Uterus (tissue), 4 donors: ENCODE data around the gene EMX2. TPM values are rescaled to one million over a fixed set of nuclear protein-coding genes. Genes with fewer than 3 reads are reported as not detected.
A peak's percentile ranks its signal among the peaks of the same experiment; 100 is the strongest.
"Not testable (repeated sequence)": the region's sequence is repeated elsewhere in the genome, so short reads cannot be mapped to it uniquely, and the experiment has no call there.

Experiments
- DNase-seq, 2 donors: peaks; one replicate each; pipeline ENCODE4 v3.0.0-alpha.2; 2019 to 2020
- H3K27ac ChIP-seq, 2 donors: fragments of 200-600 bp; sonication (generic); 1 replicate in 1 of 2; 2 replicates in 1 of 2; pipeline ENCODE4 v1.5.1; 2016 to 2018
- H3K27me3 ChIP-seq, 2 donors: fragments of 200-600 bp; sonication (generic); one replicate each; pipeline ENCODE4 v1.5.1; 2018 to 2019; ENCODE audit warnings: control low read depth in 1 of 2
- H3K36me3 ChIP-seq, 2 donors: fragments of 200-600 bp; sonication (generic); one replicate each; pipeline ENCODE4 v1.5.1; 2019; ENCODE audit warnings: control low read depth in 1 of 2
- H3K4me1 ChIP-seq, 2 donors: fragments of 200-600 bp; sonication (generic); one replicate each; pipeline ENCODE4 v1.5.1; 2018 to 2019; ENCODE audit warnings: control low read depth in 1 of 2
- H3K4me3 ChIP-seq, 2 donors: fragments of 200-600 bp; sonication (generic); 1 replicate in 1 of 2; 2 replicates in 1 of 2; pipeline ENCODE4 v1.5.1; 2018 to 2019; ENCODE audit warnings: mild to moderate bottlenecking in 1 of 2
- H3K9me3 ChIP-seq, 2 donors: fragments of 200-600 bp; sonication (generic); one replicate each; pipeline ENCODE4 v1.5.1; 2019; ENCODE audit warnings: control low read depth in 1 of 2
- CTCF ChIP-seq, 4 experiments: fragments of 200-600 bp in 2 of 4; fragments of 450-650 bp in 2 of 4; sonication (generic) in 2 of 4; IDR thresholded peaks; one replicate each; pipeline ENCODE4 v1.5.1; 2016 to 2019; ENCODE audit warnings: antibody characterized with exemption in 4 of 4, mild to moderate bottlenecking in 2 of 4, moderate library complexity in 1 of 4
- POLR2A ChIP-seq, 2 donors: fragments of 450-650 bp; IDR thresholded peaks; one replicate each; pipeline ENCODE4 v1.6.1; 2016; ENCODE audit warnings: antibody characterized with exemption in 2 of 2, mild to moderate bottlenecking in 1 of 2, moderate library complexity in 1 of 2
- intact Hi-C: fragments of 100-400 bp; cut with DNase I; formaldehyde crosslinking; loops from one replicate; pipeline ENCODE4 v1.15.1; 2023; ENCODE audit warnings: low total_unique reads
- total RNA-seq, 4 donors: library from RNA; depleted of rRNA in 3 of 4; stranded (reverse); fragments of >200 nt in 3 of 4; gene quantifications; one replicate each; pipeline versions ENCODE4 v1.1.0 to v1.2.4, GENCODE V29; 2014 to 2023
- donor health status: DM: yes; HTN: yes; CAD: no.

EMX2 gene
- total RNA-seq, 4 donors from 2014 or later: 6.7 to 154 (median 17.1) TPM

- intact Hi-C loops: no loop called here
- no peak for DNase-seq
- Histone ChIP-seq H3K27ac (peak overlapping the region; percentile 60 to 64), H3K4me1 (peaks cover 0 to 6% of the 10 kb centered on the region in 2 donors), H3K27me3 (no peaks in the 10 kb centered on the region), H3K36me3 (no peaks in the 10 kb centered on the region), H3K4me3 (no peak overlapping the region), H3K9me3 (no peaks in the 10 kb centered on the region)
- no peak for TF ChIP-seq CTCF (IDR thresholded peaks at IDR 0.05)
- no peak for TF ChIP-seq POLR2A (IDR thresholded peaks at IDR 0.05)
Observed at GRCh38 chr10:117504562-117504961, 38.0 kb upstream of the EMX2 start.

- H3K27me3 ChIP-seq, H3K36me3 ChIP-seq, intact Hi-C loops, H3K9me3 ChIP-seq, DNase-seq, H3K4me1 ChIP-seq, H3K4me3 ChIP-seq, H3K27ac ChIP-seq: not testable (repeated sequence)
Observed at GRCh38 chr10:117507081-117507480, 35.5 kb upstream of the EMX2 start.

- Histone ChIP-seq H3K9me3 (no peaks in the 10 kb centered on the region), H3K27ac (no peak overlapping the region), H3K4me1 (no peaks in the 10 kb centered on the region), H3K36me3 (no peaks in the 10 kb centered on the region), H3K27me3 (no peaks in the 10 kb centered on the region), H3K4me3 (no peak overlapping the region)
- TF ChIP-seq POLR2A (IDR thresholded peaks at IDR 0.05) (no peak), CTCF (IDR thresholded peaks at IDR 0.05) (no peak)
- intact Hi-C loops: no loop called here
- DNase-seq: peak in 1 of 2 donors; percentile 12
Observed at GRCh38 chr10:117509573-117509972, 33.0 kb upstream of the EMX2 start.

- Histone ChIP-seq H3K4me1 (no peaks in the 10 kb centered on the region), H3K27ac (no peak overlapping the region), H3K9me3 (no peaks in the 10 kb centered on the region), H3K36me3 (no peaks in the 10 kb centered on the region), H3K4me3 (no peak overlapping the region), H3K27me3 (no peaks in the 10 kb centered on the region)
- DNase-seq: peak in 1 of 2 donors; percentile 11
- intact Hi-C loops: no loop called here
- TF ChIP-seq POLR2A (IDR thresholded peaks at IDR 0.05) (no peak), CTCF (IDR thresholded peaks at IDR 0.05) (no peak)
Observed at GRCh38 chr10:117511601-117512390, 30.8 kb upstream of the EMX2 start.

DNA sequence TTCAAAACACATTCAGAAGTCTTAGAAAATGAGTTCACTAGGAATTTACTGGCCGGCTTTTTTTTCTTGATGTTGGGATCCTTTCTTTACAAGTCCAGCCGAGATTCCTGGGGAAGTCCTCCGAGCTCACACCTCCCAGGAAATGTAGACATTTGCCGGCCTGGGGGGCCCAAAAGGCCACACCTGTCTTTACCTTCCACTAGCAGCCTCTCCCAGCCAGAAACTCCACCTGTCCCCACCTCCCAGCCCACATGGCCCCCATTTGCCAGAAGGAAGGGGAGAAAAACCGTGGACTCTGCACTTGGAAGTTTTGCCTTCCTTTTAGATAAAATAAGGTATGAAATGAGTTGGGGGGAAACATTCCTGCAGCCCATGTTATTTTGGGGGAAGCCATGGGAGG, 27.6 kb upstream of the EMX2 start:
- no peaks in the 10 kb centered on the region for H3K27me3 ChIP-seq
- H3K4me1 ChIP-seq: no peaks in the 10 kb centered on the region
- intact Hi-C loops: no loop called here
- no peaks in the 10 kb centered on the region for H3K9me3 ChIP-seq
- H3K4me3 ChIP-seq: no peak overlapping the region
- H3K36me3 ChIP-seq: no peaks in the 10 kb centered on the region
- DNase-seq: peak in 1 of 2 donors; percentile 10
- no peak overlapping the region for H3K27ac ChIP-seq
- TF ChIP-seq POLR2A (IDR thresholded peaks at IDR 0.05): no peak
- TF ChIP-seq CTCF (IDR thresholded peaks at IDR 0.05): no peak
